Coronary artery (tissue), 2 donors: ENCODE results near the gene GJB4.

ENCODE experiments used
- DNase-seq: peaks from one replicate; pipeline ENCODE4 v3.0.0-alpha.2; 2017; ENCODE audit warnings: low spot score
- H3K27ac ChIP-seq, 2 donors: fragments of 200-600 bp; sonication (generic); one replicate each; pipeline ENCODE4 v1.5.1; 2016 to 2019
- H3K4me3 ChIP-seq: fragments of 200-600 bp; sonication (generic); 2 replicates; pipeline ENCODE4 v1.5.1; 2016; ENCODE audit warnings: mild to moderate bottlenecking, moderate library complexity
- CTCF ChIP-seq: fragments of 200-600 bp; sonication (generic); IDR thresholded peaks from one replicate; pipeline ENCODE4 v1.5.1; 2019; ENCODE audit warnings: antibody characterized with exemption

The GJB4 gene

DNA sequence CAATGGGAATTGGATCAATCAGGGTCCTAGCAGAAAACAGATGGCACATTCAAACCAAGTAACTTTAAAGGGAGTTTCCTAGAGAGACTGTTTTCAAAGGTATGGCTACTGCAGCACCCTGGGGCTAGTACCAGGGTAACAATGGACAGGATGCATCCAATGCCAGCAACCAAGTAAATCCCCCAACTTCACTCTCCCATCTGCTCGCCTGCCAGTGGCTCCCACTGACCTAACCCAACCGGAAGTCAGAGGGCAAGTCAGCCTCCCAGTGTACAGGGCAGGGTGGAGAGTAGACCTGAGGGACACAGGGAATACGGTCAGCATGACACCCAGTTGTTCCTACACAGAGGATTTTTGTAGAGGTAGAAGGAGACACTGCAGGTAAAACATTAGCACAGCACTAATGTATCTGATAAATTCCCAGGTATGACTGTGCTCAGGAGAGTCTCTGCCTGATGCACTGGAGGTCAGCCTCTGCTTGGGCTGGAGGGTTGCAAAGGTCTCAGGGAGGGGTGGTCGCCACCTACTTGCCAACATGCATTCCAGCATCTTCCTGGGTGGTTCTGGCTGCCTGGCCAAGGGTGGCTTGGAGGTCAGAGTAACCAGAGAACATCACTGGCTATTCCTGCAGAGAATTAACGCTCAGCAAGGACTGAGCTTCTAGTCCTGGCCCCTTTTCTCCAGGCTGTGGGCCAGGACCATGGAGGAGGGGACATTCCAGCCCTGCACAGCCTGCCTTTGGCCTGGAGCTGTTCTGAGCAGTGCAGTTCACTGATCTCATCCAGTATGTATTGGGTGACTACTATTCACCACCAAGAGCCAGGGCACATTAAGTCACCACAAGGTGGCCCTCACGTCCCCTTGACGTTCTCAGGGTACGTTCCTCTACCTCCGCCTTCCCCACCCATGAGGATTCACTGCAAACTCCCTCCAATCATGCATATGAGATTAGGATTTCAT lies 28.2 kb downstream of the GJB4 start:
- Histone ChIP-seq H3K4me3 (no peak overlapping the region), H3K27ac (peak overlapping the region; percentile 15 to 79)
- TF ChIP-seq CTCF = no peak
- no peak for DNase-seq

GRCh38 chr1:34790985-34791384 lies 31.4 kb downstream of the GJB4 start:
- Histone ChIP-seq H3K27ac (peak overlapping the region; percentile 71 to 94), H3K4me3 (no peak overlapping the region)
- TF ChIP-seq CTCF = no peak
- no peak for DNase-seq

DNA sequence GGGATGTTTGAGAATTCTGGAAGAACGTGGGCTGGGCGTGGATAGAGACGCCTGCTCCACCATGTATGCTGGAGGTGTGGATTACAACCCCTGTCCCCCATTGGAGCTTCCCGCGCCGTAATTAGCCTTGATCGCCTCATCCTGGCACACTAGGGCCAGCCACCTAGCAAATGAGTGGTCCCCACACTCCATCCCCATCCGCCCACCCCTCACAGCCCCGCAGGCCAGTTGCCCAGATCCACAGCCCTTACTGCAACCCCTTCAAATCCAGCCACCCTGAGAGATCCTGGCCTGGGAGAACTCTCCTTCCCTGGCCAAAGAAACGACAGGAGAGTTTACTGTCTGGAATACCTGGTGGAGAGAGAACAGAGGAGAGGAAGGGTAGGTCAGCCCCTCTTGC lies 32.9 kb downstream of the GJB4 start:
- DNase-seq = no peak
- TF ChIP-seq CTCF = no peak
- peak overlapping the region; percentile 82 for H3K4me3 ChIP-seq
- H3K27ac ChIP-seq = peak overlapping the region; percentile 71 to 94

GRCh38 chr1:34792868-34793727 lies 33.6 kb downstream of the GJB4 start, which contains the start of gene GJA4:
Gene GJA4, plus strand, starts transcription at chr1:34792999. Its CDS starts 1,215 bp downstream, at chr1:34794214.
- Histone ChIP-seq H3K27ac (peak within 1 kb of the TSS; percentile 71 to 94), H3K4me3 (peak within 1 kb of the TSS; percentile 82)
- no peak for DNase-seq
- TF ChIP-seq CTCF = no peak

GRCh38 chr1:34794001-34794789 lies 34.7 kb downstream of the GJB4 start:
- Histone ChIP-seq H3K27ac (peak overlapping the region; percentile 71 to 94), H3K4me3 (peak overlapping the region; percentile 82)
- TF ChIP-seq CTCF = no peak
- no peak for DNase-seq

DNA sequence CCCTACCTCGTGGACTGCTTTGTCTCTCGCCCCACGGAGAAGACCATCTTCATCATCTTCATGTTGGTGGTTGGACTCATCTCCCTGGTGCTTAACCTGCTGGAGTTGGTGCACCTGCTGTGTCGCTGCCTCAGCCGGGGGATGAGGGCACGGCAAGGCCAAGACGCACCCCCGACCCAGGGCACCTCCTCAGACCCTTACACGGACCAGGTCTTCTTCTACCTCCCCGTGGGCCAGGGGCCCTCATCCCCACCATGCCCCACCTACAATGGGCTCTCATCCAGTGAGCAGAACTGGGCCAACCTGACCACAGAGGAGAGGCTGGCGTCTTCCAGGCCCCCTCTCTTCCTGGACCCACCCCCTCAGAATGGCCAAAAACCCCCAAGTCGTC lies 35.2 kb downstream of the GJB4 start:
- H3K27ac ChIP-seq = peak overlapping the region in 1 of 2 donors; percentile 94
- no peak for TF ChIP-seq CTCF
- no peak for DNase-seq
- peak overlapping the region; percentile 82 for H3K4me3 ChIP-seq
